Trophoblast cell (in vitro differentiated cells and primary cell): ENCODE results near the gene PNMT.

Experiments
- DNase-seq, 2 donors: peaks; one replicate each; pipeline ENCODE4 v3.0.0-alpha.2; 2016
- H2AFZ ChIP-seq: 2 replicates; pipeline ENCODE4 v1.6.1; 2013; ENCODE audit warnings: low read length, moderate library complexity, mild to moderate bottlenecking; ENCODE audit not compliant: insufficient read depth, poor library complexity
- H2AK5ac ChIP-seq: 2 replicates; pipeline ENCODE4 v1.6.1; 2013; ENCODE audit warnings: mild to moderate bottlenecking, low read length
- H2BK120ac ChIP-seq: 2 replicates; pipeline ENCODE4 v1.6.1; 2013; ENCODE audit warnings: low read length, mild to moderate bottlenecking, moderate library complexity; ENCODE audit not compliant: insufficient read depth, poor library complexity
- H2BK12ac ChIP-seq: 2 replicates; pipeline ENCODE4 v1.6.1; 2013; ENCODE audit warnings: mild to moderate bottlenecking, low read length, moderate library complexity
- H2BK5ac ChIP-seq: 2 replicates; pipeline ENCODE4 v1.6.1; 2013; ENCODE audit warnings: low read length, low read depth, moderate library complexity, mild to moderate bottlenecking; ENCODE audit not compliant: poor library complexity
- H3K14ac ChIP-seq: 2 replicates; pipeline ENCODE4 v1.6.1; 2013; ENCODE audit warnings: mild to moderate bottlenecking, low read length
- H3K18ac ChIP-seq: 2 replicates; pipeline ENCODE4 v1.6.1; 2013; ENCODE audit warnings: mild to moderate bottlenecking, low read length
- H3K23ac ChIP-seq: 2 replicates; pipeline ENCODE4 v1.6.1; 2013; ENCODE audit warnings: low read length
- H3K27ac ChIP-seq: 2 replicates; pipeline ENCODE4 v1.5.1; 2013; ENCODE audit warnings: low read depth, mild to moderate bottlenecking, inconsistent platforms, low read length, moderate library complexity
- H3K27me3 ChIP-seq: 2 replicates; pipeline ENCODE4 v1.6.1; 2013; ENCODE audit warnings: inconsistent platforms, mild to moderate bottlenecking, low read length, moderate library complexity; ENCODE audit not compliant: insufficient read depth
- H3K36me3 ChIP-seq, 2 experiments: 1 replicate in 1 of 2; 2 replicates in 1 of 2; pipeline ENCODE4 v1.6.1; 2013; ENCODE audit warnings: low read length in 2 of 2, mild to moderate bottlenecking in 2 of 2, moderate library complexity in 1 of 2; ENCODE audit not compliant: insufficient read depth in 2 of 2, control insufficient read depth in 1 of 2
- H3K4ac ChIP-seq: 2 replicates; pipeline ENCODE4 v1.6.1; 2013; ENCODE audit warnings: low read depth, mild to moderate bottlenecking, low read length, moderate library complexity
- H3K4me1 ChIP-seq, 2 experiments: 1 replicate in 1 of 2; 2 replicates in 1 of 2; pipeline ENCODE4 v1.6.1; 2013; ENCODE audit warnings: low read length in 2 of 2, mild to moderate bottlenecking in 2 of 2, moderate library complexity in 1 of 2; ENCODE audit not compliant: insufficient read depth in 2 of 2, control insufficient read depth in 1 of 2
- H3K4me2 ChIP-seq: 2 replicates; pipeline ENCODE4 v1.6.1; 2013; ENCODE audit warnings: inconsistent platforms, mild to moderate bottlenecking, low read length, moderate library complexity
- H3K4me3 ChIP-seq: 2 replicates; pipeline ENCODE4 v1.5.1; 2013; ENCODE audit warnings: mild to moderate bottlenecking, low read depth, low read length, inconsistent platforms
- H3K79me1 ChIP-seq: one replicate; pipeline ENCODE4 v1.6.1; 2013; ENCODE audit warnings: low read length
- H3K79me2 ChIP-seq: 2 replicates; pipeline ENCODE4 v1.6.1; 2013; ENCODE audit warnings: low read length, mild to moderate bottlenecking; ENCODE audit not compliant: control insufficient read depth, insufficient read depth, poor library complexity
- H3K9ac ChIP-seq: 2 replicates; pipeline ENCODE4 v1.6.1; 2013; ENCODE audit warnings: mild to moderate bottlenecking, low read length
- H3K9me3 ChIP-seq: 2 replicates; pipeline ENCODE4 v1.6.1; 2013; ENCODE audit warnings: low read depth, mild to moderate bottlenecking, control low read depth, inconsistent platforms, low read length; ENCODE audit not compliant: insufficient read depth
- H4K12ac ChIP-seq: 2 replicates; pipeline ENCODE4 v1.6.1; 2013; ENCODE audit warnings: low read depth, mild to moderate bottlenecking, low read length, moderate library complexity
- H4K8ac ChIP-seq: 2 replicates; pipeline ENCODE4 v1.6.1; 2013; ENCODE audit warnings: low read depth, mild to moderate bottlenecking, low read length, moderate library complexity
- H4K91ac ChIP-seq: one replicate; pipeline ENCODE4 v1.6.1; 2013; ENCODE audit warnings: low read depth, mild to moderate bottlenecking, low read length, moderate library complexity
- WGBS: extraction: QIAGEN DNeasy Blood & Tissue Kit; methylation state at CpG from one replicate; pipeline ENCODE4 v1.1.7; 2013; ENCODE audit warnings: missing lambda C conversion rate; ENCODE audit not compliant: insufficient read length, insufficient coverage; ENCODE audit errors: extremely low coverage; 5-methylcytosine and 5-hydroxymethylcytosine counted together

PNMT gene

GRCh38 chr17:39659279-39660010, 8.8 kb upstream of the PNMT start:
- no peak overlapping the region for H4K12ac ChIP-seq
- no peak overlapping the region for H4K8ac ChIP-seq
- no peak overlapping the region for H2BK12ac ChIP-seq
- no CpG with 5 or more reads among the region's 15 CpGs for WGBS
- no peaks in the 10 kb centered on the region for H3K79me1 ChIP-seq
- no peak overlapping the region for H2BK120ac ChIP-seq
- no peak overlapping the region for H2BK5ac ChIP-seq
- H3K18ac ChIP-seq, result no peak overlapping the region
- peaks cover 1% of the 10 kb centered on the region for H3K9me3 ChIP-seq
- H4K91ac ChIP-seq, result no peak overlapping the region
- H3K4me2 ChIP-seq, result no peak overlapping the region
- no peak overlapping the region for H2AK5ac ChIP-seq
- H3K9ac ChIP-seq, result no peak overlapping the region
- no peak overlapping the region for H3K23ac ChIP-seq
- H3K4ac ChIP-seq, result no peak overlapping the region
- H2AFZ ChIP-seq, result no peak overlapping the region
- no peak overlapping the region for H3K4me3 ChIP-seq
- H3K4me1 ChIP-seq, result peaks cover 5 to 6% of the 10 kb centered on the region in 2 experiments
- H3K14ac ChIP-seq, result no peak overlapping the region
- no peak for DNase-seq
- H3K27ac ChIP-seq, result no peak overlapping the region
- H3K79me2 ChIP-seq, result no peaks in the 10 kb centered on the region
- H3K27me3 ChIP-seq, result no peaks in the 10 kb centered on the region
- peaks cover 30 to 50% of the 10 kb centered on the region in 2 experiments for H3K36me3 ChIP-seq

- H2AK5ac ChIP-seq, result no peak overlapping the region
- H3K36me3 ChIP-seq, result peaks cover 30 to 50% of the 10 kb centered on the region in 2 experiments
- no peak for DNase-seq
- H3K4me2 ChIP-seq, result no peak overlapping the region
- H3K18ac ChIP-seq, result no peak overlapping the region
- H4K12ac ChIP-seq, result no peak overlapping the region
- no peak overlapping the region for H3K14ac ChIP-seq
- H3K79me2 ChIP-seq, result no peaks in the 10 kb centered on the region
- no peak overlapping the region for H3K4me3 ChIP-seq
- H2AFZ ChIP-seq, result no peak overlapping the region
- H4K8ac ChIP-seq, result no peak overlapping the region
- peaks cover 5 to 6% of the 10 kb centered on the region in 2 experiments for H3K4me1 ChIP-seq
- H3K9me3 ChIP-seq, result peaks cover 1% of the 10 kb centered on the region
- no peak overlapping the region for H4K91ac ChIP-seq
- no CpG with 5 or more reads among the region's 5 CpGs for whole genome bisulfite sequencing
- no peak overlapping the region for H2BK12ac ChIP-seq
- no peak overlapping the region for H3K23ac ChIP-seq
- H3K4ac ChIP-seq, result no peak overlapping the region
- no peaks in the 10 kb centered on the region for H3K27me3 ChIP-seq
- no peak overlapping the region for H2BK120ac ChIP-seq
- no peak overlapping the region for H3K9ac ChIP-seq
- H2BK5ac ChIP-seq, result no peak overlapping the region
- H3K27ac ChIP-seq, result no peak overlapping the region
- no peaks in the 10 kb centered on the region for H3K79me1 ChIP-seq
These were observed 8.3 kb upstream of the PNMT start for GRCh38 chr17:39660011-39660360.

GRCh38 chr17:39660397-39661385, 7.6 kb upstream of the PNMT start:
- no peak overlapping the region for H4K91ac ChIP-seq
- no peak overlapping the region for H2AFZ ChIP-seq
- no peak overlapping the region for H3K4me3 ChIP-seq
- H2BK12ac ChIP-seq, result no peak overlapping the region
- no peak overlapping the region for H3K9ac ChIP-seq
- H3K9me3 ChIP-seq, result peaks cover 1% of the 10 kb centered on the region
- H3K27ac ChIP-seq, result no peak overlapping the region
- no peaks in the 10 kb centered on the region for H3K79me1 ChIP-seq
- peaks cover 5 to 6% of the 10 kb centered on the region in 2 experiments for H3K4me1 ChIP-seq
- peaks cover 30 to 50% of the 10 kb centered on the region in 2 experiments for H3K36me3 ChIP-seq
- H2BK120ac ChIP-seq, result no peak overlapping the region
- H4K12ac ChIP-seq, result no peak overlapping the region
- H3K23ac ChIP-seq, result no peak overlapping the region
- H3K27me3 ChIP-seq, result no peaks in the 10 kb centered on the region
- no peak overlapping the region for H2AK5ac ChIP-seq
- H3K14ac ChIP-seq, result no peak overlapping the region
- H3K4me2 ChIP-seq, result no peak overlapping the region
- H2BK5ac ChIP-seq, result no peak overlapping the region
- H4K8ac ChIP-seq, result no peak overlapping the region
- DNase-seq, result no peak
- no peaks in the 10 kb centered on the region for H3K79me2 ChIP-seq
- no CpG with 5 or more reads among the region's 35 CpGs for WGBS
- no peak overlapping the region for H3K4ac ChIP-seq
- H3K18ac ChIP-seq, result no peak overlapping the region

- no peak overlapping the region for H2AK5ac ChIP-seq
- DNase-seq, result no peak
These were observed 6.3 kb upstream of the PNMT start for GRCh38 chr17:39661744-39662541.

More at GRCh38 chr17:39661744-39662541, 6.3 kb upstream of the PNMT start:
- no peak overlapping the region for H4K12ac ChIP-seq
- H2BK5ac ChIP-seq, result no peak overlapping the region
- H2BK120ac ChIP-seq, result no peak overlapping the region
- H3K14ac ChIP-seq, result no peak overlapping the region
- H4K8ac ChIP-seq, result no peak overlapping the region
- H2BK12ac ChIP-seq, result no peak overlapping the region
- no peaks in the 10 kb centered on the region for H3K79me1 ChIP-seq
- no peak overlapping the region for H2AFZ ChIP-seq
- H3K27me3 ChIP-seq, result peaks cover 6% of the 10 kb centered on the region
- no peak overlapping the region for H3K9ac ChIP-seq
- H3K4me3 ChIP-seq, result no peak overlapping the region
- no CpG with 5 or more reads among the region's 8 CpGs for WGBS
- H4K91ac ChIP-seq, result no peak overlapping the region
- H3K4ac ChIP-seq, result no peak overlapping the region
- H3K18ac ChIP-seq, result no peak overlapping the region
- H3K4me1 ChIP-seq, result peaks cover 6 to 7% of the 10 kb centered on the region in 2 experiments
- H3K79me2 ChIP-seq, result no peaks in the 10 kb centered on the region
- peaks cover 1% of the 10 kb centered on the region for H3K9me3 ChIP-seq
- H3K27ac ChIP-seq, result no peak overlapping the region
- no peak overlapping the region for H3K23ac ChIP-seq
- H3K4me2 ChIP-seq, result no peak overlapping the region
- H3K36me3 ChIP-seq, result peaks cover 30 to 42% of the 10 kb centered on the region in 2 experiments
